Thyroid gland (tissue), 4 donors: ENCODE data around the gene SP4.

Source experiments
- CTCF ChIP-seq, 6 experiments: fragments of 200-600 bp in 3 of 6; fragments of 450-650 bp in 3 of 6; sonication (generic) in 3 of 6; IDR thresholded peaks; one replicate each; pipeline ENCODE4 v1.5.1; 2016 to 2019; ENCODE audit warnings: antibody characterized with exemption in 6 of 6, mild to moderate bottlenecking in 2 of 6, inconsistent platforms in 1 of 6, moderate library complexity in 1 of 6
- POLR2A ChIP-seq, 2 donors: fragments of 450-650 bp; IDR thresholded peaks; one replicate each; pipeline ENCODE4 v1.6.1; 2017; ENCODE audit warnings: antibody characterized with exemption in 2 of 2, mild to moderate bottlenecking in 2 of 2, moderate library complexity in 1 of 2

GRCh38 chr7:21412957-21413356, 14.9 kb upstream of the SP4 start:
- TF ChIP-seq CTCF (IDR thresholded peaks at IDR 0.05) (no peak), POLR2A (IDR thresholded peaks at IDR 0.05) (no peak)
